Transverse colon (tissue), 4 donors: ENCODE data around the gene JUND. TPM values are rescaled to one million over a fixed set of nuclear protein-coding genes. Genes with fewer than 3 reads are reported as not detected.
A peak's percentile ranks its signal among the peaks of the same experiment; 100 is the strongest.

Source experiments
- DNase-seq: peaks from one replicate; pipeline ENCODE4 v3.0.0-alpha.2; 2019
- H3K27ac ChIP-seq, 4 donors: fragments of 200-600 bp; sonication (generic); 2 replicates each; pipeline ENCODE4 v1.5.1; 2016 to 2018; ENCODE audit warnings: inconsistent platforms in 4 of 4
- H3K27me3 ChIP-seq: fragments of 200-600 bp; sonication (generic); 2 replicates; pipeline ENCODE4 v1.5.1; 2017; ENCODE audit warnings: inconsistent platforms
- H3K36me3 ChIP-seq, 4 donors: fragments of 200-600 bp; sonication (generic); 2 replicates each; pipeline ENCODE4 v1.5.1; 2017 to 2019; ENCODE audit warnings: inconsistent platforms in 4 of 4
- H3K4me1 ChIP-seq, 4 donors: fragments of 200-600 bp; sonication (generic); 2 replicates each; pipeline ENCODE4 v1.5.1; 2017 to 2020; ENCODE audit warnings: inconsistent platforms in 4 of 4
- H3K4me3 ChIP-seq, 4 donors: fragments of 200-600 bp; sonication (generic); 1 replicate in 1 of 4; 2 replicates in 3 of 4; pipeline versions ENCODE4 v1.5.1 to v1.6.1; 2017 to 2019; ENCODE audit warnings: inconsistent platforms in 4 of 4
- H3K9me3 ChIP-seq, 2 donors: fragments of 200-600 bp; sonication (generic); 2 replicates each; pipeline ENCODE4 v1.5.1; 2017 to 2019; ENCODE audit warnings: inconsistent platforms in 2 of 2
- EP300 ChIP-seq: sonication (generic); formaldehyde crosslinking; IDR thresholded peaks from one replicate; pipeline ENCODE4 v1.6.1; 2017; ENCODE audit warnings: antibody characterized with exemption, low read depth
- POLR2A ChIP-seq: fragments of 450-650 bp; IDR thresholded peaks from one replicate; pipeline ENCODE4 v1.6.1; 2016; ENCODE audit warnings: antibody characterized with exemption, mild to moderate bottlenecking, moderate library complexity
- POLR2AphosphoS5 ChIP-seq, 3 donors: sonication (generic); formaldehyde crosslinking; IDR thresholded peaks; one replicate each; pipeline ENCODE4 v1.6.1; 2016; ENCODE audit warnings: antibody characterized with exemption in 3 of 3
- WGBS, 2 donors: methylation state at CpG; one replicate each; pipeline ENCODE4 v1.1.5; 2018; ENCODE audit warnings: low coverage in 1 of 2; 5-methylcytosine and 5-hydroxymethylcytosine counted together
- in situ Hi-C, 4 donors: fragments of 200-750 bp; cut with MboI; loops; one replicate each; pipeline versions ENCODE4 v1.15.0 to v1.15.1; 2017; ENCODE audit warnings: low sequenced_read_pairs in 3 of 4, low pct_ligation_motif_present in 1 of 4, low pct_unique_long_range_greater_than_20kb in 1 of 4
- intact Hi-C: fragments of 100-400 bp; cut with DNase I; formaldehyde crosslinking; loops from one replicate; pipeline ENCODE4 v1.15.1; 2023; ENCODE audit warnings: low total_unique reads
- total RNA-seq, 4 donors: library from RNA; depleted of rRNA; stranded (reverse); fragments of >200 nt; gene quantifications; one replicate each; pipeline ENCODE4 v1.1.0, GENCODE V29; 2016
- TF ChIP-seq, protein P1 (sequence below), 5 experiments: fragments of 200-600 bp in 3 of 5; fragments of 450-650 bp in 2 of 5; sonication (generic) in 3 of 5; IDR thresholded peaks; 1 replicate in 2 of 5; 2 replicates in 3 of 5; pipeline ENCODE4 v1.5.1; 2016 to 2017; ENCODE audit warnings: antibody characterized with exemption in 5 of 5, inconsistent platforms in 3 of 5, mild to moderate bottlenecking in 2 of 5, moderate library complexity in 1 of 5

JUND gene
- total RNA-seq, 4 donors from 2014 or later, result 714 to 2,423 (median 1,288) TPM

DNA sequence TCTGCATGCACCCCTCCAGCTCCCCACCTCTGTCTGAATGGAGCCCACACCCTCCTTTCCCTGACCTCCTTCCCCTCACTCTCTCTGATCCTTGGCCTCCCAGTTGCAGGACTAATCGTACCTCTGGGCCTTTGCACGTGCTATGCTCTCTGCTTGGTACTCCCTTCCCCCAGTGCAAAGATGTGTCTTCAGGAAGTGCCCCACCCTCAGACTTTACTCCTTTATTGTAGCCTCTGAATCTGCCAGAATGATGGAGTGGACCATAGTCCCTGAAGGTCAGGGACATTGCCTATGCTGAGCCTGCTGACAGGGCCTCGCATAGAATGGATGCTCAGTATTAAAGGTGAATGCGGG, 1.3 kb upstream of the JUND start:
- H3K36me3 ChIP-seq, result peaks cover 0 to 7% (median 3%) of the 10 kb centered on the region in 4 donors
- peak overlapping the region; percentile 96 to 100 (median 98) for H3K27ac ChIP-seq
- peak; percentile 77 for DNase-seq
- WGBS, 2 donors, result 7 to 32% methylated on average over 2 to 4 of the region's 4 CpGs
- TF ChIP-seq POLR2A (no peak), EP300 (peak; percentile 85), POLR2AphosphoS5 (IDR thresholded peaks at IDR 0.05) (peak; percentile 6 to 78 (median 48))
- TF ChIP-seq, protein P1, sequence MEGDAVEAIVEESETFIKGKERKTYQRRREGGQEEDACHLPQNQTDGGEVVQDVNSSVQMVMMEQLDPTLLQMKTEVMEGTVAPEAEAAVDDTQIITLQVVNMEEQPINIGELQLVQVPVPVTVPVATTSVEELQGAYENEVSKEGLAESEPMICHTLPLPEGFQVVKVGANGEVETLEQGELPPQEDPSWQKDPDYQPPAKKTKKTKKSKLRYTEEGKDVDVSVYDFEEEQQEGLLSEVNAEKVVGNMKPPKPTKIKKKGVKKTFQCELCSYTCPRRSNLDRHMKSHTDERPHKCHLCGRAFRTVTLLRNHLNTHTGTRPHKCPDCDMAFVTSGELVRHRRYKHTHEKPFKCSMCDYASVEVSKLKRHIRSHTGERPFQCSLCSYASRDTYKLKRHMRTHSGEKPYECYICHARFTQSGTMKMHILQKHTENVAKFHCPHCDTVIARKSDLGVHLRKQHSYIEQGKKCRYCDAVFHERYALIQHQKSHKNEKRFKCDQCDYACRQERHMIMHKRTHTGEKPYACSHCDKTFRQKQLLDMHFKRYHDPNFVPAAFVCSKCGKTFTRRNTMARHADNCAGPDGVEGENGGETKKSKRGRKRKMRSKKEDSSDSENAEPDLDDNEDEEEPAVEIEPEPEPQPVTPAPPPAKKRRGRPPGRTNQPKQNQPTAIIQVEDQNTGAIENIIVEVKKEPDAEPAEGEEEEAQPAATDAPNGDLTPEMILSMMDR (IDR thresholded peaks at IDR 0.05), result no peak
- H3K4me1 ChIP-seq, result peaks cover 25 to 35% (median 32%) of the 10 kb centered on the region in 4 donors
- intact Hi-C loops (no loop called here), in situ Hi-C loops (no loop called here)
- no peaks in the 10 kb centered on the region for H3K9me3 ChIP-seq
- peak overlapping the region in 1 of 4 donors; percentile 48 for H3K4me3 ChIP-seq
- no peaks in the 10 kb centered on the region for H3K27me3 ChIP-seq

DNA sequence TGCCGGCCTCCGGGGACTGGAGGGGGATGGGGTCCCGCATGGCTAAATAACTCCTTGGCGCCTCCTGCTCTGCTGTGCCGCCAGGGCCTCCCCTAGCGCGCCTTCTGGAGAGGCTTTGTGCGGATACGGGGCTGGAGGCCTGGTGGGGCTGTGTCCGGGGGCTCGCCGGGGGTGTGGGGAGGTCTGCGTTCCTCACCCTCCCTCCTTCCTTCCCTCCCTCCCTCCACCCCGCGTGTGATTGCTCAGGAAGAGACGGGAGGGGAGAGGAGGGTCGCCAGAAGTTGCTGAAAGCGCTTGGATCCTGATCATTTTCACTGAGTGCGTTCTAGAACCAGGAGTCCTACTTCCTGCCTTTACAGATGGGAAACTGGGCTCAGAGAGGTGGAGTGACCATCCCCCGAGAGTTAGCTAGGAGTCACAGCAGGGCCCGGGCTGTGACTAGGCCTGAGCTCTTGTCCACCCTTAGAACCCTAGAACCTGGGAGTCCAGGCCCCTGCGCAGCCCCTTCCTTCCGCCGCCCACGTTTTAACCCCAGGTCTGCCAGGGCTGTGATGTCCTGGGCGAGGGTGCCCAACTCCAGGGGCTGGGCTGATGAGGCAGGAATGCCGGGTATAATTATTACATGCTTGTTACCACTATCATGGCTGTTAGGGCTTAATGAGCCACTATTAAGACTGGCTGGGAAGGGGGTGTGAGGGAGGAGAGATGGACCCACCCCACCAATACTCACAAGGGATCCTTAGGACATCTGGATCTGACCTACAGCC, 782 bp upstream of the JUND start:
- in situ Hi-C loops, result no loop called here
- no peaks in the 10 kb centered on the region for H3K27me3 ChIP-seq
- peaks cover 28 to 39% (median 36%) of the 10 kb centered on the region in 4 donors for H3K4me1 ChIP-seq
- H3K4me3 ChIP-seq, result peak overlapping the region; percentile 38 to 48 (median 39)
- intact Hi-C loops, result no loop called here
- H3K27ac ChIP-seq, result peak overlapping the region; percentile 96 to 100 (median 98)
- peaks cover 0 to 7% (median 3%) of the 10 kb centered on the region in 4 donors for H3K36me3 ChIP-seq
- WGBS, 2 donors, result 0 to 2% methylated on average over 5 to 22 of the region's 27 CpGs
- no peak for DNase-seq
- no peaks in the 10 kb centered on the region for H3K9me3 ChIP-seq
- TF ChIP-seq, protein P1 (IDR thresholded peaks at IDR 0.05), result peak in 4 of 5 experiments; percentile 19 to 55 (median 30)
- TF ChIP-seq POLR2AphosphoS5 (IDR thresholded peaks at IDR 0.05), result peak; percentile 37 to 97 (median 49)
- TF ChIP-seq POLR2A, result peak; percentile 91
- TF ChIP-seq EP300, result no peak

DNA sequence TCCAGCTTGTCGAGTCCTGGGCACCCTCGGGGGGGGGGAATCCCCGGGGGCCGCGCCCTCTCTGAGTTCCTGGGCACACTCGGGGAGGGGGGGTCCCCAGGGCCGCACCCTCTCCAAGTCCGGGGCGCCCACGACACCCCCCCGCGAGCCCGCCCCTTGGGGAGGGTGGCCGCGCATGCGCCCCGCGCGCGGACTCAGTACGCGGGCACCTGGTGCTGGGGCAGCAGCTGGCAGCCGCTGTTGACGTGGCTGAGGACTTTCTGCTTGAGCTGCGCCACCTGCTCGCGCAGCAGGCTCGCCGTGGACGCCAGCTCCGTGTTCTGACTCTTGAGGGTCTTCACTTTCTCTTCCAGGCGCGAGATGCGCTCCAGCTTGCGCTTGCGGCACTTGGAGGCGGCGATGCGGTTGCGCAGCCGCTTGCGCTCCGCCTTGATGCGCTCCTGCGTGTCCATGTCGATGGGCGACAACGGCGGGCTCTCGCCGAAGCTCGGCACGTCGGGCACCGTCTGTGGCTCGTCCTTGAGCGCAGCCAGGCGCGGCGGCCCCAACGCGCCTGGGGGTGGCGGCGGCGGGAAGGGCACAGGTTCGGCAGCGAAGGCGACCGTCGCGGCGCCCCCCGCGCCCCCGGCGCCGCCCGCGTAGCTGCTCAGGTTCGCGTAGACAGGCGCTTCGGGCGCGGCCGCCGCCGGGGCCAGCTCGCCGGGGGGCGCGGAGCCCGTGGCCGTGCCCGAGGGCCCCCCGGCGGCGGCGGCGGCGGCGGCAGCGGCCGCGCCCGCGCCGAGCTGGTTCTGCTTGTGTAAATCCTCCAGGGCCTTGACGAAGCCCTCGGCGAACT, 958 bp downstream of the JUND start:
- in situ Hi-C loops, result no loop called here
- Histone ChIP-seq H3K36me3 (peaks cover 0 to 7% (median 3%) of the 10 kb centered on the region in 4 donors), H3K27me3 (no peaks in the 10 kb centered on the region), H3K4me1 (peaks cover 31 to 55% (median 47%) of the 10 kb centered on the region in 4 donors), H3K4me3 (peak overlapping the region; percentile 83 to 100 (median 94)), H3K9me3 (no peaks in the 10 kb centered on the region), H3K27ac (peak overlapping the region; percentile 97 to 100 (median 100))
- TF ChIP-seq POLR2A (peak; percentile 93), EP300 (no peak), POLR2AphosphoS5 (IDR thresholded peaks at IDR 0.05) (peak; percentile 97 to 99 (median 99))
- TF ChIP-seq, protein P1 (IDR thresholded peaks at IDR 0.05), result no peak
- 1% methylated on average over 36 of the region's 111 CpGs; no CpG with 5 or more reads in 1 of the 2 donors for WGBS, 2 donors
- DNase-seq, result peak; percentile 87
- intact Hi-C loops, result no loop called here
